GM10266 (cell line): Measurements from ENCODE around the gene SIDT2.

Source experiments
- DNase-seq: peaks from one replicate; pipeline ENCODE4 v3.0.0; 2012; ENCODE audit errors: extremely low spot score
- TF ChIP-seq, protein P1 (sequence below): IDR thresholded peaks from 2 replicates; pipeline ENCODE4 v1.5.1; 2012; ENCODE audit warnings: mild to moderate bottlenecking, low read depth; ENCODE audit not compliant: control insufficient read depth, insufficient read depth; ENCODE audit errors: missing control alignments

Gene SIDT2

DNA sequence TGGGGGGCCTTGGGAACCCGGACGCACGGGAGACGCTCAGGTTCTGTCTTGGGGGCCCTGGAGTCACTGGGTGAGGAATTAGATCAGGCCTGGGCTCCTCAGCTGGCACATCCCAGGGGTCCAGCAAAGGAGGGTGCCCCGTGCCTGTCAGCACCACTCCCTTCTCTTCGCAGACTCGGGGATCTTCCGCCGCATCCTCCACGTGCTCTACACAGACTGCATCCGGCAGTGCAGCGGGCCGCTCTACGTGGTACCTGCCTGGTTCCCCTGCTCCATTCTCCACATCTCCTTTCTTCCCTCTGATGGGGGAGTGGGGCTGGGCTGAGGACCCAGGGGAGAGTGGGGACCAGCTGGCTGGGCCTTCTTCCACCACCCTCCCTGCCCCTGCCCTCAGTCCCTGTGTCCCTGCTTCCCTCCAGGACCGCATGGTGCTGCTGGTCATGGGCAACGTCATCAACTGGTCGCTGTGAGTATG lies 13.9 kb downstream of the SIDT2 start:
- TF ChIP-seq, protein P1, sequence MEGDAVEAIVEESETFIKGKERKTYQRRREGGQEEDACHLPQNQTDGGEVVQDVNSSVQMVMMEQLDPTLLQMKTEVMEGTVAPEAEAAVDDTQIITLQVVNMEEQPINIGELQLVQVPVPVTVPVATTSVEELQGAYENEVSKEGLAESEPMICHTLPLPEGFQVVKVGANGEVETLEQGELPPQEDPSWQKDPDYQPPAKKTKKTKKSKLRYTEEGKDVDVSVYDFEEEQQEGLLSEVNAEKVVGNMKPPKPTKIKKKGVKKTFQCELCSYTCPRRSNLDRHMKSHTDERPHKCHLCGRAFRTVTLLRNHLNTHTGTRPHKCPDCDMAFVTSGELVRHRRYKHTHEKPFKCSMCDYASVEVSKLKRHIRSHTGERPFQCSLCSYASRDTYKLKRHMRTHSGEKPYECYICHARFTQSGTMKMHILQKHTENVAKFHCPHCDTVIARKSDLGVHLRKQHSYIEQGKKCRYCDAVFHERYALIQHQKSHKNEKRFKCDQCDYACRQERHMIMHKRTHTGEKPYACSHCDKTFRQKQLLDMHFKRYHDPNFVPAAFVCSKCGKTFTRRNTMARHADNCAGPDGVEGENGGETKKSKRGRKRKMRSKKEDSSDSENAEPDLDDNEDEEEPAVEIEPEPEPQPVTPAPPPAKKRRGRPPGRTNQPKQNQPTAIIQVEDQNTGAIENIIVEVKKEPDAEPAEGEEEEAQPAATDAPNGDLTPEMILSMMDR, result no peak
- no peak for DNase-seq

DNA sequence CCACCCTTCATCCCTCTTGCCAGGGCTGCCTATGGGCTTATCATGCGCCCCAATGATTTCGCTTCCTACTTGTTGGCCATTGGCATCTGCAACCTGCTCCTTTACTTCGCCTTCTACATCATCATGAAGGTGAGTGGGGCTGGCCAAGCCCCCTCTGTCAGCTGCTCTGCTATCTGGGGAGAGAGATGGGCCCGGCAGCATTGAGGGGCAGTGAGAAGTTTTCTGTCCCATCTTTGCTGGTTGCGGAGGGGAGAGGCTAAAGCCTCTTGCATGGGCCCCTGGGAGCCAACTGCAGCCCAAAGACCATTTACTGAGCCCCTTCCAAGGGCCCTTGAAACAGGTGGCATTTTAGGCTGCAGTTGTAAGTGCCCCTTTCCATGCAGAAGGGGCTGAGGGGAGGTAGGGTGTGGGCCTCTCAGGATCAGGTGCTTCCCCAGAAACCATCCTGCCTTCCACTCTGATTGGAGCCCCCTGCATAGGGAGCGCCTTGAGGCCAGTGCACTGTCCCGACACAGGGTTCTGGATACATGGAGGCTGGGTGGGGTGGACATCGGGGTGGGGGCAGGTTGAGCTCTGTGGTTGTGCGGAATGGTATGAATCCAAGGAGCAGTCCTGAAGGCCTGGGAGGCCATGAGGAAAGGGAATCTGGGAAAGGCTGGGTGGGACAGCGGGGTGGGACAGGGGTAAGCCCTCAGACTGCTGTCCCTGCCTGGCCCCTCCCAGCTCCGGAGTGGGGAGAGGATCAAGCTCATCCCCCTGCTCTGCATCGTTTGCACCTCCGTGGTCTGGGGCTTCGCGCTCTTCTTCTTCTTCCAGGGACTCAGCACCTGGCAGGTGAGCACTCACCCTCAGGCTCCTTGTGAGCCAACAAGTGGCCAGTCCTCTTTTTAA lies 14.8 kb downstream of the SIDT2 start:
- no peak for DNase-seq
- TF ChIP-seq, protein P1, result no peak

DNA sequence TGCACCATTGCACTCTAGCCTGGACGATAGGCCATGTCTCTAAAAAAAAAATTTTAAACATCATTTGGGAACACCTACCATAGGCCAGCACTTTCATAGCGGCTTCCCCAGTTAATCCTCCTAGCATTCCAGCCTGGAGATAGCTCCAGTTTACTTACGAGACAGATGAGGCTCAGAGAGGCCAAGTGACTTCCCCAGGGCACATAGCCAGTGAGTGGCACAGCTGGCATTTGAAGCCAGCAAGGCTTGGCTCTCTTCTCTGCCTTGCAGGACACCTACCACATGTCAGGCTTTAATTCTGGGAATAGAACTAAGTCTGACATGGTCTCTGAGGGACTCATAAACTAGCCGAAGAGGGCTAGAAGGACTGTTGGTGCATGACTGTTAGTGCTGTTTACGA lies 15.7 kb downstream of the SIDT2 start:
- TF ChIP-seq, protein P1, result no peak
- DNase-seq, result no peak

DNA sequence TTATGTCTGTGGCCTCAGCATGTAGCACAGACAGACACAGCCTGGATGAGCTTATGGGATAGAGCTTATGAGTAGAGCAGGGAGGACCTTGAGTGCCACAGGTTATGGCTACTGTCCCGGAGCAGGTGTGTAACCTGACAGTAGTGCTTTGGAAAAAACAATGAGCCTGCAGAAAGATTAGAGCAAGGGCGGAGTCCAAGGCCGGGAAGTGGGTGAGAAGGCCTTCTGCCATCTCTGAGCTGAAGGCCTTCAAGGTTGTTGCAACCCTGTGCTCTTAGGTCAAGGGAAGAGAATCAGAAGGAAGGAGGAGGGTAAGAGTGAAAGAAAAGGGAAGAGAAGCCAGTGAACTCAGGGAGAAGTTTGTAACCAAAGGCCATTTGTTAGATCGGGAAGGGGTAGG lies 16.7 kb downstream of the SIDT2 start:
- DNase-seq, result no peak
- TF ChIP-seq, protein P1, result no peak

DNA sequence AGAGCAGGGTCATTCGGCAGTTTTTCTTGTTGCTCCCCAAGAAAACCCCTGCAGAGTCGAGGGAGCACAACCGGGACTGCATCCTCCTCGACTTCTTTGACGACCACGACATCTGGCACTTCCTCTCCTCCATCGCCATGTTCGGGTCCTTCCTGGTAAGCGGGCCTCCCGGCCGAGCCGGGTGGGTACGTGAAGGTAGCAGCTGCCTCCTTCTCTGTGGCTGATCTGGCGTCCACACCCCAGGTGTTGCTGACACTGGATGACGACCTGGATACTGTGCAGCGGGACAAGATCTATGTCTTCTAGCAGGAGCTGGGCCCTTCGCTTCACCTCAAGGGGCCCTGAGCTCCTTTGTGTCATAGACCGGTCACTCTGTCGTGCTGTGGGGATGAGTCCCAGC lies 17.2 kb downstream of the SIDT2 start:
- TF ChIP-seq, protein P1, result no peak
- no peak for DNase-seq

DNA sequence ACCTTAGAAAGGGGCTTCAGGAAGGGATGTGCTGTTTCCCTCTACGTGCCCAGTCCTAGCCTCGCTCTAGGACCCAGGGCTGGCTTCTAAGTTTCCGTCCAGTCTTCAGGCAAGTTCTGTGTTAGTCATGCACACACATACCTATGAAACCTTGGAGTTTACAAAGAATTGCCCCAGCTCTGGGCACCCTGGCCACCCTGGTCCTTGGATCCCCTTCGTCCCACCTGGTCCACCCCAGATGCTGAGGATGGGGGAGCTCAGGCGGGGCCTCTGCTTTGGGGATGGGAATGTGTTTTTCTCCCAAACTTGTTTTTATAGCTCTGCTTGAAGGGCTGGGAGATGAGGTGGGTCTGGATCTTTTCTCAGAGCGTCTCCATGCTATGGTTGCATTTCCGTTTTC lies 18.5 kb downstream of the SIDT2 start:
- DNase-seq, result no peak
- TF ChIP-seq, protein P1, result no peak
